Activated T-cell treated with anti-CD3 and anti-CD28 coated beads, Interleukin-2, amount 50 U/mL, for 1 hour (primary cell): Measurements from ENCODE around the gene TSR2.

Source experiments
- DNase-seq: peaks from one replicate; pipeline ENCODE4 v3.0.0-alpha.2; 2020

Gene TSR2, protein sequence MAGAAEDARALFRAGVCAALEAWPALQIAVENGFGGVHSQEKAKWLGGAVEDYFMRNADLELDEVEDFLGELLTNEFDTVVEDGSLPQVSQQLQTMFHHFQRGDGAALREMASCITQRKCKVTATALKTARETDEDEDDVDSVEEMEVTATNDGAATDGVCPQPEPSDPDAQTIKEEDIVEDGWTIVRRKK

DNA sequence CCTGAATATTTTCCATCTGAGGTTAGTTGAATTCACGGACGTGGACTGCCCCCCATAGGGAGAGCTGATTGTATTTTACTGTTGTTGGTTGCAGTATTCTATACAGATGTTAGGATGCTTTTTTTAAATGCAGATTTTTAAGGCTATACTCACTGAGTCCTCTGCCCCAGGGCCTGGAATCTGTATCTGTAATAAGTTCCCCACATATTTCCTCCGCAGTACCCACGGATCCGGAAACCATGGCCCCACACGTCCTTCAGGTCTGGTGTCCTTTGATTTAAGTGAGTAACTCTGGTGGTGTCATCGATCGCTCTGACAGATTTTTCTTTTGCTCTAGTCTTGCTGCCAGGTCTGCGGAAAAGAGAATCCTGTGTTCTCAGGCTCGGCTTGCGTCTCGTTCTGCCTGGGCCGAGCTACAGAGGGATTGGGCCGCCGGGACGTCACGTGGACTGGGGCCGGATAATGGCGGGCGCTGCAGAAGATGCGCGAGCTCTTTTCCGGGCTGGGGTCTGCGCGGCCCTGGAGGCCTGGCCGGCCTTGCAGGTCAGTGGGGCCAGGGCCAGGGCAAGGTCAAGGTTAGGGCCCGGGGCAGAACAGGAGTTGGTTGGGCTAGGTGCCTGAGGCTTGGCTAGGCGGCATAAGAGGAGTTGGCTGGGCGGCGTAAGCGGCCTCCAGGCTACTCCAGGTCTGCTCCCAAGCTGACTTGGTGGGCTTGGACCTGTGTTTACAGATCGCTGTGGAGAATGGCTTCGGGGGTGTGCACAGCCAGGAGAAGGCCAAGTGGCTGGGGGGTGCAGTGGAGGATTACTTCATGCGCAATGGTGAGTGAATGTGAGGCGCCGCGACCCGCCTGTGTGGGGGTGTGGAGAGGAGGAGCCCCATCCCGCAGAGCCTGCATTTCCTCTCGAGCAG is at the start of gene TSR2:
Gene TSR2, plus strand, starts transcription at position 445 of the 912 bp plus-strand sequence. Its CDS starts 18 bp downstream, at position 463.
- peak; percentile 71 for DNase-seq

DNA sequence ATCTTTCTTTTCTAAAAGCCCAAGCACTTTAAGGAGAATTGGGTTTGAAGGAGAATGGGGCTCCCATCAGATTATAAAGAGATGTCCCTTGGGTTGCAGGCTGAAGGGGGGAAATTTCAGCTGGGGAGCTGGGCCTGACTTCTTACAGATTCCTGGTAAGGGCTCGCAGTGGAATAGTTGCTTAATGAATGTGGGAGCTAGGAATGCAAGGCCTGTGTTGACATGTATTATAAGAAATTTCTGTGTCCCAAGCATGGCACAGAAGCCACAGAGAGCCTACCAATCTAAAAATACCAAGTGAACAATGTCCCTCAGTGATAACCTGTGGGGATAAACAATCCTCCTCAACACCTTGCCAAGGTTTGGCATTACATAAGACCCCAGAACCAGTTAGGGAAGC is 43.1 kb upstream of the TSR2 start:
- no peak for DNase-seq

DNA sequence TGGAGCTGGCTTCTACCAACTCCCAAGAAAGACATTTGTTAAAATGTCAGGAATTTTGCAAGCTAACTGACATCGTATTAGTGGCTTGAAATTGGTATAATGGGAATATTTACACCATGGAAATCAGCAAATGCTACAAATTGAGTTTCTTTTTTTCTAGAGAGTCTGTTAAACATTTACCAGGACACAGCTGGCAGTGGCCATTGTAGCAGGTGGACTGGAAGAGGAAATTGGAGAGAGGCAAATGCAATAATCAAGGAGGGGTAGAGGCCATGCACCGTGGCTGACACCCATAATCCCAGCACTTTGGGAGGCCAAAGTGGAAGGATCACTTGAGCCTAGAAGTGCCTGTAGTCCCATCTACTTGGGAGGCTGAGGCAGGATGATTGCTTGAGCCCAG is 32.9 kb upstream of the TSR2 start:
- no peak for DNase-seq

DNA sequence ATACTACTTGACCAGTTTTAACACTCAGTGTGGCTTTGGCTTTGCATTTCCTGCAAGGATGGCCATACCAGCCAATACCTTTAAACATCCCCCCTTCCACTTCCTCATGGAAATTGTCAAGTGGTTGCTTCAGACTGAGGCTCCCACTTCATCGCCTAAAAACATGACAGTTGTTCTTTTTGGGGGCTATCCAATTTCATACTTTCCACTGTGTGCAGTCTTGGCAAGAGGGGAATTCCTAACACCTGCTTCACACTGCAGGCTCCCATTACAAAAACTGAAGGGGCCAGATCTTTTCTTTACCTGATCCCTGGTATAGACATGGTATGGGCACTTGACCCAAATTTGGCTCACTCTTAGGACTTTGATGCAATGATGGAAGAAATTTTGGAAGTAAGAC is 28.5 kb upstream of the TSR2 start:
- no peak for DNase-seq

DNA sequence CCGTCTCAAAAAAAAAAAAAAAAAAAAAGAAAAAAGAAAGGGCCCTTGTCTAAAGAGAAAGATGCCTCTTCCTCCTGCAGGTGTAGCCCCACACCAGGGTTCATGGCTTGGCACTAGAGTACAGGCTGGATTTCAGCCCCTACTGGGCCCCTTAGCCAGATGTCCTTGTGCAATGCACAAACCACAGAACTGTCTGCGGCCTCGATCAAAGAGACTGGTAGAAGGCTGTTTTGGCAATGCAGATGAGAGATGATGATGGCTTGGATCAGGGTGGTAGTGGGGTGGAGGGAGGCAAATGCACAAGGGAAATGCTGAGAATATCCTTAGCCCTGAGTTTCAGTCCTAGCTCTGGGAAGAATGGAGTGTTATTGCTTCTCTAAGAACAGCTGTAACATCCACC is 26.5 kb upstream of the TSR2 start:
- no peak for DNase-seq

DNA sequence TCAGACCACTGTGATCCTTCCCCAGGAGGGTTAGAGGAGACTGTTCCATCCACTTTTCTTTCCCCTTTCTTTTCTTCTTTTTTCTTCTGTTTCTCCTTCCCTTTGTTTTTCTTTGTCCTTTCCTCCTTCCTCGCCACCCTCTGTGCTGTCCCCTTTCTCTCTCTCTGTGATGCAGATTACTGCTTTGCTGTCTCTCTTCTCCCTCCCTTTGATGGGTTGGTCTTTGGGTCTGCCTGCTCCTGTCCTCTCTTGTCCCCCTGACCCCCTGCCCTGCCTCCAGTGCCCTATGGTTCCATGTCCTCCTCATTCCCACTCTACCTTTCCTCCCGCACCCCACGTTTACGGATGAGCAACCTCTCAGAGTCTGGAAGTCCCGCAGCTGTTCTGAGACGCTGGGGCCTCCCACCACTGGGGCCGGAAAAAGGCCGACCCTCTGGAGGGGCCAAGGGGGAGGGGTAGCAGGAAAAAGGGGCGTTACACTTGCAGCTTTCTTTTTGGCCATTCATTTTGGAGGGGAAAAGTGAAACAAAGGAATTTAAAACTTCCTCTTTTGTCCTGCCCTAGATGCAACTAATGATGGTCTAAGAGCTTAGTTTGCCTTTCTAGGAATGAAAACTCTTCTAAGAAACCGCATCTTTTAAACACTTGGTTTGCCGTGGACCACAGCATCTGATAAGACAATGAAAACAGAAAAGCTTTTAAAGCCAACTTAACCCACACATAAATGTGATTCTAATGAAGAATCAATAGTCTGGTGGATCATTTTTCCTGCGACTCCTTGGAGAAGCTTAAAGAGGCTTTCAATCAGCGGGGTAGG is 24.5 kb upstream of the TSR2 start:
- DNase-seq, result no peak

DNA sequence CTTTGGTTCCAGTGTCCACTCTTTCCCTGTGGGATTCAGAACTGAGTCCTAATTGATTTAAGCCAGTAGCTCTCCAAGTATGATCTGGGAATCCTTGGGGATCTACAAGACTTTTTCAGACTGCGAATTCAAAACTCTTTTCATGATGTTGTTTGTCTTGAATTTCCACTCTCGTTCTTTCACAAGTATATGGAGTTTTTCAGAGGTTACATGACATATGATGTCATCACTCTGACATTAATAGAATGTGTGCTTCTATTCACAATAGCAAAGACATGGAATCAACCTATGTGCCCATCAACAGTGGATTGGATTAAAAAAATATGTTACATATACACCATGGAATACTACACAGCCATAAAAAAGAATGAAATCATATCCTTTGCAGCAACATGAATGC is 23.2 kb upstream of the TSR2 start:
- DNase-seq, result no peak

DNA sequence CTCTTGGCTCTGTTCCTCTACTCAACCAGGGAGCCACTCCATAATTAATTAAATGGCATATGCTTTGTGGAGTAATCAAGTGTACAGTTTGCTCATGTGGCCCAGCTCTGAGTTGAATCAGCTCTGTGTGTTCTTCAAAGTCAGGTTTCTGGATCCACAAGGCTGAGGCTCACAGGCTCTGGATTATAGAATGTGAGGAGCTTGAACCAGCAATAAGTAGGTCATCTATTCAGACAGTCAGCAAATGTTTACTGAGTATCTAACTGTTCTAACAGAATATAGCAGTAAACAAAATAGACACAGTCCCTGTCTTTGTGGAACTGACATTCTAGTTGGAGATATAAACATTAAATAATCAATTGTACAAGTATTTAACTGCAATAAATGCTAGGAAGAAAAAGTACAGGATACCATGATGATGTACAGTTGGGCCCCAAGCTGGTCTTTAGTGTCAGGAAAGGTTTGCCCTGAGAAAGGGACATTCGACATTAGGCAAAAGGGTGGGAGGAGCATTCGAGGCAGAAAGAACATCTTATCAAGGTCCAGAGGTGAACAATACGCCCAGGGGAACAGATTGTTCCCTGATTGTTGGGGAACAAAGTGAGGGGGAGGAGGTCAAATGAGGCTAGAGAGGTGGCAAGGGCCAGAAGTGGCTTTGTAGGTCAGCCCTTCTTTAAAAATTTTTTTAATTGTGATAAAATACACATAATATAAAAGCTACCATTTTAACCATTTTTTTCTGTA is 20.5 kb upstream of the TSR2 start:
- DNase-seq, result no peak

DNA sequence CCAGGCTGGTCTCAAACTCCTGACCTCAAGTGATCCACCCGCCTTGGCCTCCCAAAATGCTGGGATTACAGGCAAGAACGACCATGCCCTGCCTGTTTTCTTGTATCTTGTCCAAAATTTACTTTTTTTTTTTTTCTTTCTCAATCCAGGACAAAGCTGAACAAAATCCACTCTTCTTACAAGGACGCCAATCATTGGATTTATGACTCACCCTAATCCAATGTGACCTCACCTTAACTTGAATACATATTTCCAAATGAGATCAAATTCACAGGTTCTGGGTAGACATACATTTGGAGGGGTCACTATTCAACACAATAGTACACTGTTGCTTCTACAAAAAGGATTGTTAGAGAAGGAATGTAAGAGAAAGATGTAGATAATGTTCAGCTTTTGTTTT is 18.0 kb upstream of the TSR2 start:
- no peak for DNase-seq

DNA sequence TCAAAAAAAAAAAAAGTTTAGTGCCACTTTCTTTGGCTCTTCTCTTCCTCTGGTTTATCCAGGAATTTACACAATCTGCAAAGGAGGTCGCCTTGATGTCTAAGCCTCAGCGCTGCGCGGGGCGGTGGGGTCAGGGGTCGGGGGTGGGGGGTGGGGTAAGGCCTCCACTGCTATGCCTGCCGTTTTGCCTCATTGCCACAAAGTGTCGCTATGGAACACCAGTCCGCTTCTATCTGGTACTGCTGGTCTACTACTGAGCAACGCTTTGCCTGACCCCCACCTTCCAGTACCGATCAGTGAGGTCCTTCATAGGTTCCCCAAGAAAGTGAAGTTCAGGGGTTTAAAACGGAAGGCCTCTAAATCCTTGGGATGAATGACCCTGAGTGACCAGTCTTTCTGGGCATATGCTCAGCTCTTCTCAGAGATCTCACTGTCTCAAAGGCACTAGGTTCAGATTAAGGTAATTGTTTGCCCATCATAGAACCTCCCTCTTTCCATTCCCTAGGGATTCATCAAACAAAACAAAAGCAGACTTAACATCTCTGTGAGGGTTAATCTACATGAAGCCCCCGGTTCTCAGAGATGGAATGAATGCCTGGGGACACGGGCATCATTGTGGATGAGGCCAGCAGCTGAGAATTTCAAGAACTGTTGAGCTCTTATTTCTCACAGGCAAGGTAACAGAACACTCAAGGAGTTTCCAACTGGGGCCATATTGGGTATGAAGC is 16.9 kb upstream of the TSR2 start:
- no peak for DNase-seq

DNA sequence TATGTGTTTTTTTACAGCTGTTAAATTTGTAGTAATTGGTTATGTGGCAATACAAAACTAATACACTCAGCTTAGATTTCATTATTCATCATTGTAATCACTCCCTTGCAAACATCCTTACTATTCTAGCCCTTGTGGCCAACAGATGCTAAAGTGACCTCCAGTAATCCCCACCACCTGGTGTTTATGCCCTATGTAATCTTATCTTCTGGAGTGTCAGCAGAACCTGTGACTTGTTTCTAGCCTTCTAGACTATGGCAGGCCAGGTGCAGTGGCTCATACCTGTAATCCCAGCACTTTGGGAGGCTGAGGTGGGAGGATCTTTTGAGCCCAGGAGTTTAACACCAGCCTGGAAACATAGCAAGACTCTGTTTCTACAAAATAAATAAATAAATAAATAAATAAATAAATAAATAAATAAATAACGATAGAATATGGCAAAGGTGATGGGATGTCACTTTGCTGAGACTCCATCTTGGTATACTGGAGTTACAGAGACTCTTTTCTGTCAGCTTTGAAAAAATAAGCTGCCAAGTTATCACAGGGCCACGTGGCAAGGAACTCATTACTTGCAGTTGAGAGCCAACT is 12.3 kb upstream of the TSR2 start:
- no peak for DNase-seq

DNA sequence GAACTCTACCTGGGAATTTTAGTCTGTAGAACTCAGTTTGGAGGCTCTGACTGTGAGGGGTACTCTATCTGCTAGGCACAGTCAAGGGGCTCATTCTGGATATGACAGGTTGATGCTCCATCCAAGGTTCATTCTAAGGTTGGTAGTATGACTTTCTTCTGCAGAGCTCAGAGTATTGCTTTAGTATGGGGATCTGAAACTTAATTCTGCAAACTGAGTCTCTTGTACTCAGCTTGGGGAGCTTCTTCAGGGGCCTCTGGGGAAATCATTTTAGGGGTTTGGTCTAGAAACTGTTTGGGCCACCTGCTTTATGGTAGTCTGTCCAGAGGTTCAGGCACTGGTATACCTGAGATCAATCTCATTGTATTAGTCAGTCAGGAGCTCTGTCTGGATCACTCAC is 9.7 kb upstream of the TSR2 start:
- no peak for DNase-seq

DNA sequence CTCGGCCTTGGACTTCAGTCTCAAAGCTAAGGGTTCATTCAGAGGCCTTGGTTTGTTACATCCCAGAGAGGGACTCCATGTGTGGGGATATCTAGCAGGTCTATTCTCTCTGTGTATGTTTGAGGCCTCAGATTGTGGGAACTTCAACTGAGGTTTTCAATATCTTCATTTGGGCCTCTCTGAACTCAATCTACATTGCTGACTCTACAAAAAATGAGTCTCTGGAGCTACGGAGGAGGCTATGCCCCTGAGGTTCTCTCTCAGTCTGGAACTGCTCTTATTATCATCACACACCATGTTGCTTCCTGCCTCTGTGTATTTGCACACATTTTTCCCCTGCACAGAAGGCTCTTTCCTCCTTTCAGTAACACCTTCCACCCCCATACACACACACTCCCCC is 5.1 kb upstream of the TSR2 start:
- DNase-seq, result no peak

DNA sequence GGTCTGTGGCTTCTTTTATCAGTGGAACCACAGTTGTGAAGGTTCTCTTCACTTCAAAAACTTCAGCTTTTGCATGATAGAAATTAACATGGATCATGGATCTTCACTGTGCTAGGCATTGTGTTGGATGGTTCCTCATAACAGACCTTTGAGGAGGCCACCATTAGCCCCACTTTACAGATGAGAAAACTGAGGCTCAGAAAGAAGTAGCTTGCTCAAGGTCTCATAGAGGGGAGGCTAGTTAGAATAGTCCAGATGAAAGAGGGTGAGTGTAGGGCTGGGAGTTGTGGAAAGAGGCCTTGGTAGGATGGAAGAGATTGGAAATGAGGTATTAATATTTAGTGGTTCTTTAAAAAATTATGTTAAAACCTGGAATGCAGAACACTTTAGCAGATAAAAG is 2.6 kb downstream of the TSR2 start:
- no peak for DNase-seq

DNA sequence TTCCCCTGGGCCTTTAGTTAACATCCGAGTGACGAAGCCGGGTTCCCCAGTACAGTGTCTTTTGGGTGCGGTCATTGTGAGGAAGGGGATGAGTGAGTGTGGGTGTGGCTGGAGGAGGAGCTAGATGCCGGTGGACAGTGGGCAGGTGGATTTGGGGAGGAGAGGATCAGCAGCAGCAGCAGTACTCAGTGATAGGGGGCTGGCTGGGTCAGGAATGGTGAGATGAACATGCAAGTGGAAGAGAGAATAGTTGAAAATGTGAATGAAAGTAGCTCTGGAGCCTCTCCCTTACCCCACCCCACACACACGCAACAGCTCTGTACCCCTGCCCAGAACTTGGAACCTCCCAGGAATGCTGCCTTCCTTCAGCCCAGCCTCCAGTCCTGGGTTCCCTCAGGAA is 4.5 kb downstream of the TSR2 start:
- DNase-seq, result no peak

DNA sequence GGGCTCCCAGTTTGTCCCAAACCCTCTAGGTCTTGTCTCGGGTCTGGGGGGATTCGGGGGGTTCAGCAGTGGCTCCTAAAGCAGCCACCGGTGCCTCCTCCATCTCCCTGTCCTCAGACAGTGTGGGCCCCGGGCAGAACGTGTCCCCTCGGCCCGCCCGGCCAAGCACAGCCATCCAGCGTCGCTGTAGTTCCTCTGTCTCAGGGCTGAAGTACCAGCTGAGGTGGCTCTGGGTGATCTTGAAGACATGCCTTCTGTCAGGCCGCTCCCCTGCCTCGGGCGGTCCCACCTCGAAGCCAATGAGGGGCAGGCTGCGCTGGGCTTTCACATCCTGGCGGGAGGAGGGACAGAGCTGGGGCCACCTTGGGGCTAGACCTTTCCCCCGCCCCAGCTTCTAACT is 5.9 kb downstream of the TSR2 start:
- no peak for DNase-seq

DNA sequence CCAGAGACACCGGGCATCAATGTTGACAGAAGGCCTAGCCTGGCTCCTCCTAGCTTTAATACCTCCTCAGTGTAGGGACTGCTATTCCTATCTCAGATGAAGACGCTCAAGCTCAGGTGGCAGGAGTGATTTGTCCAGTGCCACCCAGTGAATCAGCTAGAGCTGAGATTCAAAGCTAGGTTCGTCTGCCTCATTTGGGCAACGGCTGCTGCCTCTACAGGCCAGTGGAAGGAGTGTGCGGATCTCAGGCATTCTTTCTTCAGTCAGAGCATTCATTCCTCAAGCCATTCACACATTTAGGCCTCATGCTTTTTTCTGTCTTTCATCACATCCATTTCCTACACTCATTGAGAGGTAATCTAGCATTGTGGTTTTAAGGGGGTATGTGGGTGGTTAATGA is 7.3 kb downstream of the TSR2 start:
- no peak for DNase-seq

DNA sequence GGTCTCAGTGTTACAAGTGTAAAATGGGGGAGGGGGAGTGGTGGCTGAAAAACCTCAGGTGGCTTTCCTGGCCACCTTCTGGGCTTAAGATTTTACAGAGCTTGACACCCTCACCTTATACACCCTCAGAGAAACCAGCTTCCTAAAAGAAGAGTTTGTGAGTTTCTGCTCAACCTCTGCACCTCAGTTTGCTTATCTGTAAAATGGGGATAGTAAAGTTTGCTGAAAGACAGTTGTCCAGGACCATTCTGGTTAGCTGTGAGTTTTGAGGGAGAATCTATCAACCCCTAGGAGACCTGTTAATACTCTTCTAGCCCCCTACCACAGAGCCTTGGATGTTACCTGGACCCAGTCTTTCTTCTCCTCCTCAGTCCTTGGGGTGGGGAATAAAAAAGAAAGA is 9.7 kb downstream of the TSR2 start:
- DNase-seq, result no peak

DNA sequence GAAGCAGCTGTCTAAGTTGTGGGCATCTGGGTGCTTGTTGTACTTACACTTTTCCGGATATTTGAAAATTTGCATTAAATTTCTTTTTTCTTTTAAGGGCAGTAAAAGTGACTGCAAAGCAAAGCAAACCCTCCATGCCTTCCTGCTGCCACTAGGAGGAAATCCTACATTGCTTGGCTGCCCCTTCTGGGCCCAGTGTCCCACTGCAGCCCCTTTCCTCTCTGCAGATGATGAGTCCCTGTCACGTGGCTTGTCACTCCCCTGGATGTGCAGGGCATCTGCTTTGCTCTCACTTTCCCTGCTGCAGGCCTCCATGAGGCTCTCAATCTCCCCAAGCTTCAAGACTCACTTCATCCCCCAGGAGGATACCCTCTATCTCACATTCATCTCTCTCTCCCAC is 12.7 kb downstream of the TSR2 start:
- no peak for DNase-seq

DNA sequence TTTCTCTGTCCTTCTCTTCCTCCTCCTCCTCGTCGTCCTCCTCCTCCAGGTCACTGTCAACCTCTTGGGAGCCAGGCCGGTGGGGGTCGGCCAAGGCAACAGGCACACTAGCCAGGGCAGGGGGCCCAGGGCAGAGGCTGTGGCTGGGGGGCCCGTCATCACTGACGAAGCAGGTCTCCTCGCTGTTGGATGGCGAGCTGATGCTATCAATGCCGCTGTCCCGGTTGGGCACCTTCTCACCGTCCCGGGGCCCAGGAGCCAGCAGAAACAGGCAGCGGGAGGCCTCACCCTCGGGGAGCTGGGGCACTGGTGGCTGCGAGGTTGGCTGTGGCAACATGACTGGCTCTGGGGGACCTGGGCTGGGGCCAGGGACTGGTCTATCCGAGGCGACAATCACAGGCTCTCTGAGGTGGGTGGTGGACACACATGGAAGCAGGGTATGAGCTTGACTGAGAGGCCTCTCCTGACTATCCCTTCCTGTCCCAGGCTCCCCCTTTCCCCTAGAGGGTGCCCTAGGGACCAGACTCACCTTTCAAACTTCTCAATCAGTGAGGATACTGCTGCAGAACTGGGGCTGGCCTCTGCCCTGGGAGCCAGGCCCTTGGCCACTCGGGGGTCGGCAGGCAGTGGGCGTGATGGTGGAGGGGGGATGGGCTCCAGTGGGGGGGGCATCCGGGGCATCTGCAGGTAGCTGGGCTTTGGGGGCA is 30.0 kb downstream of the TSR2 start:
- DNase-seq, result no peak
